ENCODE results near the gene SLC16A4.

SLC16A4 gene

DNA sequence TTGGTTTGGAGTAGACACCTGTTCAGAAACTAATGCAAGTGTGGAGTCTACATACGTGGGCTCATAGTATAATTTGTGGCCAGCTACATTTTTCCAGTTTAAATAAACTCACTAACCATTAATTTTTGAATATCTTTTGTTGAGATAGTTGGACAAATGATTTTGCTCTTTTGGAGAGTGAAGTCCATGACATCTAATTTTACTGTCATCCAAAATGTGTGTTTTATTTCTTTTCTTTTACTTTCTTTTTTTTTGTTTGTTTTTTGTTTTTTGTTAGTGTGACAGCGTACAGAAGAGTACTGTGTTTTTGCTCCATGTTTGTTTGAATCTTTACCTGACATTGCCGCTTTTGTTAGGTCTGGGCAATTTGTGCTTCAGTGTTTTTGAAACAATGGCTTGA, 46.7 kb downstream of the SLC16A4 start:
- TF ChIP-seq ZFX (IDR thresholded peaks at IDR 0.05; ENCODE audit: borderline replicate concordance) = no peak
- TF ChIP-seq, protein P1, sequence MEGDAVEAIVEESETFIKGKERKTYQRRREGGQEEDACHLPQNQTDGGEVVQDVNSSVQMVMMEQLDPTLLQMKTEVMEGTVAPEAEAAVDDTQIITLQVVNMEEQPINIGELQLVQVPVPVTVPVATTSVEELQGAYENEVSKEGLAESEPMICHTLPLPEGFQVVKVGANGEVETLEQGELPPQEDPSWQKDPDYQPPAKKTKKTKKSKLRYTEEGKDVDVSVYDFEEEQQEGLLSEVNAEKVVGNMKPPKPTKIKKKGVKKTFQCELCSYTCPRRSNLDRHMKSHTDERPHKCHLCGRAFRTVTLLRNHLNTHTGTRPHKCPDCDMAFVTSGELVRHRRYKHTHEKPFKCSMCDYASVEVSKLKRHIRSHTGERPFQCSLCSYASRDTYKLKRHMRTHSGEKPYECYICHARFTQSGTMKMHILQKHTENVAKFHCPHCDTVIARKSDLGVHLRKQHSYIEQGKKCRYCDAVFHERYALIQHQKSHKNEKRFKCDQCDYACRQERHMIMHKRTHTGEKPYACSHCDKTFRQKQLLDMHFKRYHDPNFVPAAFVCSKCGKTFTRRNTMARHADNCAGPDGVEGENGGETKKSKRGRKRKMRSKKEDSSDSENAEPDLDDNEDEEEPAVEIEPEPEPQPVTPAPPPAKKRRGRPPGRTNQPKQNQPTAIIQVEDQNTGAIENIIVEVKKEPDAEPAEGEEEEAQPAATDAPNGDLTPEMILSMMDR (IDR thresholded peaks at IDR 0.05) = no peak
- no peak overlapping the region for H3K27ac ChIP-seq

DNA sequence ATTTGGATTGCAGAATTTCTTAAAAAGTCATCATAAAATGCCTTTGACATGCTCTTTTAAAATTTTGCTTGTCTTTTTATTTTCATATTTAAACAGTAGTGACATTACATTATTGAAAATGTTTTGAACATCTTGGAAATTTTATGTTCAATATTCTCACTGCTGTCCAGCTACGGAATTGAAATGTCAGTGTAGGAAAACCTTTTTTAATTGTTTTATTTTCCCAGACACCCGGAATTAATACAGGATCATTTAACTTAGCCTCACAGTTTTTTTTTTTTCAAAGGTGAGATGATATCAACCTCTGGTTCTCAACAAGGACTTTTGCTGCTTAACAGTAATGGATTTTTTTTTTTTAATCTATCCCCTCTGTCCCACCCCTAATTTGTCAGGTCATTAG, 47.6 kb downstream of the SLC16A4 start:
- H3K27ac ChIP-seq = no peak overlapping the region
- TF ChIP-seq, protein P1 (IDR thresholded peaks at IDR 0.05) = no peak
- TF ChIP-seq ZFX (IDR thresholded peaks at IDR 0.05; ENCODE audit: borderline replicate concordance) = no peak

DNA sequence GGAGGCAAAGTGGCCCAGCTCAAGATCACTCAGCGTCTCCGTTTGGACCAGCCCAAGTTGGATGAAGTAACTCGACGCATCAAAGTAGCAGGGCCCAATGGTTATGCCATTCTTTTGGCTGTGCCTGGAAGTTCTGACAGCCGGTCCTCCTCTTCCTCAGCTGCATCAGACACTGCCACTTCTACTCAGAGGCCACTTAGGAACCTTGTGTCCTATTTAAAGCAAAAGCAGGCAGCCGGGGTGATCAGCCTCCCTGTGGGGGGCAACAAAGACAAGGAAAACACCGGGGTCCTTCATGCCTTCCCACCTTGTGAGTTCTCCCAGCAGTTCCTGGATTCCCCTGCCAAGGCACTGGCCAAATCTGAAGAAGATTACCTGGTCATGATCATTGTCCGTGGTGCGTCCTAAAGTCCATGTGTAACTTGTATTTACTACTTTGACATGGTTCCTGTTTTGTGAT, 48.9 kb downstream of the SLC16A4 start:
- H3K27ac ChIP-seq = no peak overlapping the region
- TF ChIP-seq, protein P1 (IDR thresholded peaks at IDR 0.05) = no peak
- no peak for TF ChIP-seq ZFX (IDR thresholded peaks at IDR 0.05; ENCODE audit: borderline replicate concordance)

DNA sequence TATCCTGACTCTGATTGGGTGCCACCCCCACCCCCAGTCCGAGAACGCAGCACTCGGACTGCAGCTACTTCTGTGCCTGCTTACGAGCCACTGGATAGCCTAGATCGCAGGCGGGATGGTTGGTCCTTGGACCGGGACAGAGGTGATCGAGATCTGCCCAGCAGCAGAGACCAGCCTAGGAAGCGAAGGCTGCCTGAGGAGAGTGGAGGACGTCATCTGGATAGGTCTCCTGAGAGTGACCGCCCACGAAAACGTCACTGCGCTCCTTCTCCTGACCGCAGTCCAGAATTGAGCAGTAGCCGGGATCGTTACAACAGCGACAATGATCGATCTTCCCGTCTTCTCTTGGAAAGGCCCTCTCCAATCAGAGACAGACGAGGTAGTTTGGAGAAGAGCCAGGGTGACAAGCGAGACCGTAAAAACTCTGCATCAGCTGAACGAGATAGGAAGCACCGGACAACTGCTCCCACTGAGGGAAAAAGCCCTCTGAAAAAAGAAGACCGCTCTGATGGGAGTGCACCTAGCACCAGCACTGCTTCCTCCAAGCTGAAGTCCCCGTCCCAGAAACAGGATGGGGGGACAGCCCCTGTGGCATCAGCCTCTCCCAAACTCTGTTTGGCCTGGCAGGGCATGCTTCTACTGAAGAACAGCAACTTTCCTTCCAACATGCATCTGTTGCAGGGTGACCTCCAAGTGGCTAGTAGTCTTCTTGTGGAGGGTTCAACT, 49.5 kb downstream of the SLC16A4 start:
- H3K27ac ChIP-seq = no peak overlapping the region

DNA sequence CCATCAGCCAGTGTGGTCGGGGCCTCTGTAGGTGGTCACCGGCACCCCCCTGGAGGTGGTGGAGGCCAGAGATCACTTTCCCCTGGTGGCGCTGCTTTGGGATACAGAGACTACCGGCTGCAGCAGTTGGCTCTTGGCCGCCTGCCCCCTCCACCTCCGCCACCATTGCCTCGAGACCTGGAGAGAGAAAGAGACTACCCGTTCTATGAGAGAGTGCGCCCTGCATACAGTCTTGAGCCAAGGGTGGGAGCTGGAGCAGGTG, 50.7 kb downstream of the SLC16A4 start:
- TF ChIP-seq ZFX (IDR thresholded peaks at IDR 0.05; ENCODE audit: borderline replicate concordance) = no peak
- TF ChIP-seq, protein P1 (IDR thresholded peaks at IDR 0.05) = no peak
- peak overlapping the region; percentile 99 for H3K27ac ChIP-seq

More for the DNA sequence above, 49.5 kb downstream of the SLC16A4 start:
- TF ChIP-seq, protein P1 (IDR thresholded peaks at IDR 0.05) = no peak
- no peak for TF ChIP-seq ZFX (IDR thresholded peaks at IDR 0.05; ENCODE audit: borderline replicate concordance)

DNA sequence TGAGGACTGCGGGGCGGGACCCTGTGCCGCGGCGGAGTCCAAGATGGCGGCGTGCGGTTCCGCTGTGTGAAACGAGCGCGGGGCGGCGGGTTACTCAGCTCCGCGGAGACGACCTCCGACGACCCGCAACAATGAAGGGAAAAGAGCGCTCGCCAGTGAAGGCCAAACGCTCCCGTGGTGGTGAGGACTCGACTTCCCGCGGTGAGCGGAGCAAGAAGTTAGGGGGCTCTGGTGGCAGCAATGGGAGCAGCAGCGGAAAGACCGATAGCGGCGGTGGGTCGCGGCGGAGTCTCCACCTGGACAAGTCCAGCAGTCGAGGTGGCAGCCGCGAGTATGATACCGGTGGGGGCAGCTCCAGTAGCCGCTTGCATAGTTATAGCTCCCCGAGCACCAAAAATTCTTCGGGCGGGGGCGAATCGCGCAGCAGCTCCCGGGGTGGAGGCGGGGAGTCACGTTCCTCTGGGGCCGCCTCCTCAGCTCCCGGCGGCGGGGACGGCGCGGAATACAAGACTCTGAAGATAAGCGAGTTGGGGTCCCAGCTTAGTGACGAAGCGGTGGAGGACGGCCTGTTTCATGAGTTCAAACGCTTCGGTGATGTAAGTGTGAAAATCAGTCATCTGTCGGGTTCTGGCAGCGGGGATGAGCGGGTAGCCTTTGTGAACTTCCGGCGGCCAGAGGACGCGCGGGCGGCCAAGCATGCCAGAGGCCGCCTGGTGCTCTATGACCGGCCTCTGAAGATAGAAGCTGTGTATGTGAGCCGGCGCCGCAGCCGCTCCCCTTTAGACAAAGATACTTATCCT, 51.2 kb downstream of the SLC16A4 start:
- H3K27ac ChIP-seq = peak overlapping the region; percentile 99
- TF ChIP-seq, protein P1 (IDR thresholded peaks at IDR 0.05) = no peak

DNA sequence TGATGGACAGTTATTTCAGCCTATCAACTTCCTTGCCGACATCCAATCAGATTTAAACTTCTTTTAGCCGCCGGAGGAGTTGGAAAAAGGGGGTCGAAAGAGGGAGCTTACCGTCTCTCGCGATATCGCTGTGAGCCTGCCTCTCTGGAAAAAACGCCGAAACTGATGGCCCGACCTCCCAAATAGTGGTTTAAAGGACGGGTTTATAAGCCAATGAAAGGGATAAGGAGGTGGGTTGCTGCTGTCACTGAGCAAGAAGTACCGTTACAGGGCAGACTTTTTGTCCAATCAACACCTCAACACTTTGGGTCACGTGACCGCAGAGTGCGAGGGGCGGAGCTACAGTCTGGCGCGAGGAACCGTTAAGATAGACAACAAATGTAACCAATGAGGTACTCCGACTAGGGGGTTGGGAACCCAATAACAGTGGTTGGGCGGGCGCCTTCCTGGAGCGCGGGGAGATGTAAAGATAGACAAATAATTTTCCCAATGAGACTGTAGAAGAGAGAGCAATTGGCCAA, 51.9 kb downstream of the SLC16A4 start, which contains the start of gene RBM15:
Gene RBM15, plus strand, starts transcription at position 492 of the 521 bp plus-strand sequence. Its CDS starts 29 bp downstream, at position 521.
- H3K27ac ChIP-seq = peak within 1 kb of the TSS; percentile 99
- TF ChIP-seq ZFX (IDR thresholded peaks at IDR 0.05; ENCODE audit: borderline replicate concordance) = no peak
- TF ChIP-seq, protein P1 (IDR thresholded peaks at IDR 0.05) = no peak
